HL-60 (cell line): ENCODE results near the gene PALLD.

Experiments
- DNase-seq, 2 experiments: peaks; one replicate each; pipeline ENCODE4 v3.0.0-alpha.2; 2010 to 2020; ENCODE audit warnings: low read depth in 1 of 2, low spot score in 1 of 2
- H3K27ac ChIP-seq: fragments of 250-450 bp; sonication (Bioruptor Pico); replicated peaks from 2 replicates; pipeline ENCODE4 v1.5.1; 2020; ENCODE audit warnings: mild to moderate bottlenecking, moderate library complexity
- H3K27me3 ChIP-seq: fragments of 250-450 bp; sonication (Bioruptor Pico); 2 replicates; pipeline ENCODE4 v1.5.1; 2021; ENCODE audit warnings: mild to moderate bottlenecking, moderate library complexity; ENCODE audit not compliant: insufficient read depth, poor library complexity, severe bottlenecking
- H3K4me3 ChIP-seq: replicated peaks from 2 replicates; pipeline ENCODE4 v1.5.1; 2011; ENCODE audit warnings: mild to moderate bottlenecking, control low read depth, low read length; ENCODE audit not compliant: insufficient read depth
- GABPA ChIP-seq: IDR thresholded peaks from 2 replicates; pipeline ENCODE4 v1.6.1; 2012; ENCODE audit warnings: low read depth
- POLR2AphosphoS5 ChIP-seq: IDR thresholded peaks from 2 replicates; pipeline ENCODE4 v1.6.1; 2012; ENCODE audit warnings: low read depth
- SPI1 ChIP-seq: IDR thresholded peaks from 2 replicates; pipeline ENCODE4 v1.6.1; 2012; ENCODE audit warnings: low read depth, mild to moderate bottlenecking, borderline replicate concordance
- TF ChIP-seq, protein P1 (sequence below): IDR thresholded peaks from one replicate; pipeline ENCODE4 v1.5.1; 2011; ENCODE audit warnings: low read length, control low read depth, inconsistent platforms; ENCODE audit not compliant: insufficient read depth
- TF ChIP-seq, protein P2 (sequence below): IDR thresholded peaks from 2 replicates; pipeline ENCODE4 v1.6.1; 2012; ENCODE audit warnings: low read depth; ENCODE audit not compliant: insufficient replicate concordance

Gene PALLD

DNA sequence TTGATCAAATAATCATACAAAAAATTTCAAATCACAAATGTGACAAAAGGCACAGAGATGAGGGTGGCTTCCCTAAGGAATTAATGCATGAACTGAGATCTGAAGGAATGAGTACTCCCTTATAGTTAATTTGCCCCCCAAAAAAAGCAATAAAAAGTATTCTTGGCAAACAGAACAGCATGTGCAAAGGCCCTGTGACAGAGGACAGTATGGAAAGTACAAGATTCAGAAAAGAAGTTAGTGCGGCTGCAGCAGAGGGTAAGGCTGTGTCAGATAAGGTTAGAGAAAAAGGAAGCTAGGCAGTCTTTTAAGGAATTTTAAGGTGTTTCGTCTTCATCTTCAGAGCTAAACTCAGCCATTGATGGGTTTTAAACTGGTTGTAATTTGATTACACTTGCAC lies 23.9 kb upstream of the PALLD start:
- no peak for DNase-seq
- TF ChIP-seq, protein P1, sequence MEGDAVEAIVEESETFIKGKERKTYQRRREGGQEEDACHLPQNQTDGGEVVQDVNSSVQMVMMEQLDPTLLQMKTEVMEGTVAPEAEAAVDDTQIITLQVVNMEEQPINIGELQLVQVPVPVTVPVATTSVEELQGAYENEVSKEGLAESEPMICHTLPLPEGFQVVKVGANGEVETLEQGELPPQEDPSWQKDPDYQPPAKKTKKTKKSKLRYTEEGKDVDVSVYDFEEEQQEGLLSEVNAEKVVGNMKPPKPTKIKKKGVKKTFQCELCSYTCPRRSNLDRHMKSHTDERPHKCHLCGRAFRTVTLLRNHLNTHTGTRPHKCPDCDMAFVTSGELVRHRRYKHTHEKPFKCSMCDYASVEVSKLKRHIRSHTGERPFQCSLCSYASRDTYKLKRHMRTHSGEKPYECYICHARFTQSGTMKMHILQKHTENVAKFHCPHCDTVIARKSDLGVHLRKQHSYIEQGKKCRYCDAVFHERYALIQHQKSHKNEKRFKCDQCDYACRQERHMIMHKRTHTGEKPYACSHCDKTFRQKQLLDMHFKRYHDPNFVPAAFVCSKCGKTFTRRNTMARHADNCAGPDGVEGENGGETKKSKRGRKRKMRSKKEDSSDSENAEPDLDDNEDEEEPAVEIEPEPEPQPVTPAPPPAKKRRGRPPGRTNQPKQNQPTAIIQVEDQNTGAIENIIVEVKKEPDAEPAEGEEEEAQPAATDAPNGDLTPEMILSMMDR = no peak
- TF ChIP-seq, protein P2, sequence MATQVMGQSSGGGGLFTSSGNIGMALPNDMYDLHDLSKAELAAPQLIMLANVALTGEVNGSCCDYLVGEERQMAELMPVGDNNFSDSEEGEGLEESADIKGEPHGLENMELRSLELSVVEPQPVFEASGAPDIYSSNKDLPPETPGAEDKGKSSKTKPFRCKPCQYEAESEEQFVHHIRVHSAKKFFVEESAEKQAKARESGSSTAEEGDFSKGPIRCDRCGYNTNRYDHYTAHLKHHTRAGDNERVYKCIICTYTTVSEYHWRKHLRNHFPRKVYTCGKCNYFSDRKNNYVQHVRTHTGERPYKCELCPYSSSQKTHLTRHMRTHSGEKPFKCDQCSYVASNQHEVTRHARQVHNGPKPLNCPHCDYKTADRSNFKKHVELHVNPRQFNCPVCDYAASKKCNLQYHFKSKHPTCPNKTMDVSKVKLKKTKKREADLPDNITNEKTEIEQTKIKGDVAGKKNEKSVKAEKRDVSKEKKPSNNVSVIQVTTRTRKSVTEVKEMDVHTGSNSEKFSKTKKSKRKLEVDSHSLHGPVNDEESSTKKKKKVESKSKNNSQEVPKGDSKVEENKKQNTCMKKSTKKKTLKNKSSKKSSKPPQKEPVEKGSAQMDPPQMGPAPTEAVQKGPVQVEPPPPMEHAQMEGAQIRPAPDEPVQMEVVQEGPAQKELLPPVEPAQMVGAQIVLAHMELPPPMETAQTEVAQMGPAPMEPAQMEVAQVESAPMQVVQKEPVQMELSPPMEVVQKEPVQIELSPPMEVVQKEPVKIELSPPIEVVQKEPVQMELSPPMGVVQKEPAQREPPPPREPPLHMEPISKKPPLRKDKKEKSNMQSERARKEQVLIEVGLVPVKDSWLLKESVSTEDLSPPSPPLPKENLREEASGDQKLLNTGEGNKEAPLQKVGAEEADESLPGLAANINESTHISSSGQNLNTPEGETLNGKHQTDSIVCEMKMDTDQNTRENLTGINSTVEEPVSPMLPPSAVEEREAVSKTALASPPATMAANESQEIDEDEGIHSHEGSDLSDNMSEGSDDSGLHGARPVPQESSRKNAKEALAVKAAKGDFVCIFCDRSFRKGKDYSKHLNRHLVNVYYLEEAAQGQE = no peak
- TF ChIP-seq GABPA (no peak), POLR2AphosphoS5 (no peak), SPI1 (no peak)
- no peak overlapping the region for H3K4me3 ChIP-seq
- no peaks in the 10 kb centered on the region for H3K27me3 ChIP-seq
- no peak overlapping the region for H3K27ac ChIP-seq

DNA sequence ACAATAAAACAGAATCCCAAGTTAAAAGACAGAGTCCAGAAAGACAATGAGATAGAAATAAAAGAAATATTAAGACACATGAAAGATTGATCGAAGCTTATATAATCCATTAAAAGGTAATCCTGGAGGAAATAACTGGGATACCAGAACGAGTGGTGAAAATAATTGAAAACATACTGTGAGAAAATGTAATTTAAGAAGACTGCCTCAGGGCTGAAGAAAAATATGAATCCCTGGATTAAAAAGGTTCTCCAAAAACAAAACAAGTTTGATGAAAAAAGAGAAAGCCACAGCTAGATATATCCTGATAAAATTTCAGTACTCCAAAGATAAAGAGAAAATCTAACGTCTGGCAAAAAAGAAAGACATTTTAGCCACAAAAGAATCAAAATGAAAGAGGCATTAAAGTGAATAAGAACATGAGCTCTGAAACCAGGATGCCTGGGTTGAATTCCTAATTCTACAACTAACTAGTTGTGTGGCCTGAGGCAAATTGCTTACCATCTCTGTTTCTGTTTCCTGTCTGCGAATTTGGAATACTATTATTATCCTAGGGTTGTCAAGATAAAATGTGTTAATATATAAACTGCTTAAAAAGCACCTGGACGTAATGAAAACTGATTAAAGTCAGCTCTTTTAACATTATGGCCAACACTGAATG lies 22.1 kb upstream of the PALLD start:
- Histone ChIP-seq H3K27me3 (no peaks in the 10 kb centered on the region), H3K4me3 (no peak overlapping the region), H3K27ac (no peak overlapping the region)
- TF ChIP-seq, protein P1 = no peak
- TF ChIP-seq SPI1 = no peak
- no peak for DNase-seq

DNA sequence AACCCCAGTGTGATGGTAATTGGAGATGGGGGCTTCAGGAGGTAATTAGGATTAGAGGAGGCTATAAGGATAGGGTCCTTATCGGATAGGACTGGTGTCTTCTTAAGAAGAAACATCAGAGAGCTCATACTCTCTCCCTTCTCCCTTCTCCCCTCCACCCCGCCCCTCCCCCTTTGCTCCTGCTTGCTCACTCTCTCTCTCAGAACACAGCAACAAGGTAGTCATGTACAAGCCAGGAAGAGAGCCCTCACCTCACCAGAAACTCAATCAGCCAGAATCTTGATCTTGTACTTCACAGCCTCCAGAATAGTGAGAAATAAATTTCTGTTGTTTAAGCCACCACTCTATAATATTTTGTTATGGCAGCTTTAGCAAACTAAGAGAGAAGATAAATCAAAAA lies 21.1 kb upstream of the PALLD start:
- DNase-seq = no peak
- TF ChIP-seq SPI1 (no peak), GABPA (no peak), POLR2AphosphoS5 (no peak)
- TF ChIP-seq, protein P1 = no peak
- TF ChIP-seq, protein P2 = no peak
- no peak overlapping the region for H3K4me3 ChIP-seq

DNA sequence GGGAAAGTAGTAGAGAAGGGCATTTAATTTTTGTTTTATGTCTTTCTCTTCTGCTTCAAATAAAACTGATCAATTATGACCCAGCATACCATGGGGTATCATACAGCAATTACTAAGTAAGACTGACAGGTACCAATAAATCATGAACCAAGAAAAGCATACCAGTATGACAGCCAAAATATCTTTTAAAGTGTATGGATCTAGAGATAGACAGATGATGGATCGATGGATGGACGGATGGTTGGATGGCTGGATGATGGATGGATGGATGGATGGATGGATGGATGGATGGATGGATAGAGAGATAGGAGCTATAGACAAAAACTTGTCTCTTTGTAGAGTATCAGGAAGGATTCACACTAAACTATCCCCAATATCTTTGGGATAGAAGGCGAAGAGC lies 18.0 kb upstream of the PALLD start:
- TF ChIP-seq, protein P2 = no peak
- TF ChIP-seq POLR2AphosphoS5 (no peak), GABPA (no peak), SPI1 (no peak)
- TF ChIP-seq, protein P1 = no peak
- DNase-seq = no peak
- Histone ChIP-seq H3K27ac (peak overlapping the region; percentile 91; the same call in 1 of the 2 replicates), H3K4me3 (no peak overlapping the region), H3K27me3 (no peaks in the 10 kb centered on the region)

More for the DNA sequence above, 21.1 kb upstream of the PALLD start:
- Histone ChIP-seq H3K27ac (no peak overlapping the region), H3K27me3 (no peaks in the 10 kb centered on the region)
